ENCODE data around the gene BSPRY. TPM values are rescaled to one million over a fixed set of nuclear protein-coding genes. Genes with fewer than 3 reads are reported as not detected.

The BSPRY gene
- total RNA-seq, 1 donor from 2014 or later = 19.7 TPM

GRCh38 chr9:113315231-113315630 lies 34.1 kb upstream of the BSPRY start:
- Mint-ChIP-seq H3K4me1 (ENCODE audit: low read depth) (no peaks in the 10 kb centered on the region), H3K27ac (no peak overlapping the region), H3K36me3 (ENCODE audit: insufficient read depth) (no peaks in the 10 kb centered on the region), H3K9me3 (ENCODE audit: low read depth) (no peaks in the 10 kb centered on the region), H3K4me3 (ENCODE audit: low read depth) (no peak overlapping the region), H3K27me3 (no peaks in the 10 kb centered on the region)
- DNase-seq (ENCODE audit: low spot score, unreplicated experiment) = no peak
- no peak for TF ChIP-seq CTCF (IDR thresholded peaks at IDR 0.05; ENCODE audit: unreplicated experiment)

GRCh38 chr9:113316030-113316429 lies 33.3 kb upstream of the BSPRY start:
- Mint-ChIP-seq H3K4me3 (ENCODE audit: low read depth) (no peak overlapping the region), H3K27me3 (no peaks in the 10 kb centered on the region), H3K9me3 (ENCODE audit: low read depth) (no peaks in the 10 kb centered on the region), H3K4me1 (ENCODE audit: low read depth) (no peaks in the 10 kb centered on the region), H3K27ac (no peak overlapping the region), H3K36me3 (ENCODE audit: insufficient read depth) (no peaks in the 10 kb centered on the region)
- TF ChIP-seq CTCF (IDR thresholded peaks at IDR 0.05; ENCODE audit: unreplicated experiment) = no peak
- no peak for DNase-seq (ENCODE audit: low spot score, unreplicated experiment)

GRCh38 chr9:113317777-113318176 lies 31.6 kb upstream of the BSPRY start:
- Mint-ChIP-seq H3K9me3 (ENCODE audit: low read depth) (no peaks in the 10 kb centered on the region), H3K4me1 (ENCODE audit: low read depth) (no peaks in the 10 kb centered on the region), H3K4me3 (ENCODE audit: low read depth) (no peak overlapping the region), H3K27ac (no peak overlapping the region), H3K36me3 (ENCODE audit: insufficient read depth) (no peaks in the 10 kb centered on the region), H3K27me3 (no peaks in the 10 kb centered on the region)
- no peak for DNase-seq (ENCODE audit: low spot score, unreplicated experiment)
- peak; percentile 26 for TF ChIP-seq CTCF (IDR thresholded peaks at IDR 0.05; ENCODE audit: unreplicated experiment)

- H3K4me1 Mint-ChIP-seq (ENCODE audit: low read depth) = no peaks in the 10 kb centered on the region
- no peak overlapping the region for H3K27ac Mint-ChIP-seq
- no peaks in the 10 kb centered on the region for H3K9me3 Mint-ChIP-seq (ENCODE audit: low read depth)
- no peaks in the 10 kb centered on the region for H3K27me3 Mint-ChIP-seq
- no peak for TF ChIP-seq CTCF (IDR thresholded peaks at IDR 0.05; ENCODE audit: unreplicated experiment)
- no peak overlapping the region for H3K4me3 Mint-ChIP-seq (ENCODE audit: low read depth)
- H3K36me3 Mint-ChIP-seq (ENCODE audit: insufficient read depth) = no peaks in the 10 kb centered on the region
- no peak for DNase-seq (ENCODE audit: low spot score, unreplicated experiment)
Measured at GRCh38 chr9:113319054-113319453, 30.3 kb upstream of the BSPRY start.

- no peak for TF ChIP-seq CTCF (IDR thresholded peaks at IDR 0.05; ENCODE audit: unreplicated experiment)
- Mint-ChIP-seq H3K36me3 (ENCODE audit: insufficient read depth) (no peaks in the 10 kb centered on the region), H3K4me3 (ENCODE audit: low read depth) (no peak overlapping the region), H3K27ac (no peak overlapping the region), H3K4me1 (ENCODE audit: low read depth) (no peaks in the 10 kb centered on the region), H3K27me3 (no peaks in the 10 kb centered on the region), H3K9me3 (ENCODE audit: low read depth) (no peaks in the 10 kb centered on the region)
- DNase-seq (ENCODE audit: low spot score, unreplicated experiment) = no peak
Measured at GRCh38 chr9:113320051-113320450, 29.3 kb upstream of the BSPRY start.
